Measurements from ENCODE around the gene G6PD. TPM values are rescaled to one million over a fixed set of nuclear protein-coding genes. Genes with fewer than 3 reads are reported as not detected.

Gene G6PD
- total and polyA plus RNA-seq, 2 of the 8 experiments (the other 6 are each of a cell fraction or from before 2014, with no cell fraction given), result 47.3 to 55.1 TPM

GRCh38 chrX:154526901-154527675, 19.6 kb downstream of the G6PD start (continued):
- TF ChIP-seq CTCF (IDR thresholded peaks at IDR 0.05; ENCODE audit: control extremely low read depth in 1 of 3, insufficient read depth in 1 of 3, low read depth in 1 of 3, low read length in 3 of 3), result peak in 2 of 3 experiments; percentile 40 to 50; a peak in 3 of 4 replicates

Data from H1 (cell line).